H1 (cell line): ENCODE results near the gene LRBA.

Source experiments
- CEBPB ChIP-seq: IDR thresholded peaks from 2 replicates; pipeline ENCODE4 v1.6.1; 2012; ENCODE audit warnings: low read depth, low read length
- CREB1 ChIP-seq: IDR thresholded peaks from 2 replicates; pipeline ENCODE4 v1.6.1; 2012; ENCODE audit warnings: inconsistent platforms
- CTCF ChIP-seq, 3 experiments: IDR thresholded peaks; 1 replicate in 2 of 3; 2 replicates in 1 of 3; pipeline versions ENCODE4 v1.5.1 to v1.6.1; 2011; ENCODE audit warnings: low read length in 3 of 3, mild to moderate bottlenecking in 3 of 3, inconsistent platforms in 2 of 3, low read depth in 1 of 3, moderate library complexity in 1 of 3; ENCODE audit not compliant: insufficient read depth in 1 of 3; ENCODE audit errors: control extremely low read depth in 1 of 3
- EP300 ChIP-seq, 2 experiments: IDR thresholded peaks; 1 replicate in 1 of 2; 2 replicates in 1 of 2; pipeline ENCODE4 v1.6.1; 2011 to 2012; ENCODE audit warnings: low read depth in 2 of 2, low read length in 2 of 2, mild to moderate bottlenecking in 2 of 2, borderline replicate concordance in 1 of 2, inconsistent platforms in 1 of 2, moderate library complexity in 1 of 2
- EZH2 ChIP-seq: fragments of 200-600 bp; sonication (generic); IDR thresholded peaks from 2 replicates; pipeline ENCODE4 v1.7.1; 2012; ENCODE audit warnings: low read depth, mild to moderate bottlenecking, moderate library complexity, low read length, inconsistent platforms; ENCODE audit not compliant: severe bottlenecking
- POLR2A ChIP-seq, 2 experiments: IDR thresholded peaks; 1 replicate in 1 of 2; 2 replicates in 1 of 2; pipeline ENCODE4 v1.6.1; 2011; ENCODE audit warnings: low read depth in 2 of 2, low read length in 2 of 2, mild to moderate bottlenecking in 2 of 2; ENCODE audit errors: control extremely low read depth in 1 of 2
- POLR2AphosphoS5 ChIP-seq: IDR thresholded peaks from 2 replicates; pipeline ENCODE4 v1.6.1; 2011; ENCODE audit warnings: low read depth, low read length
- RAD21 ChIP-seq, 2 experiments: IDR thresholded peaks in 1 of 2; conservative IDR thresholded peaks in 1 of 2; 2 replicates each; pipeline ENCODE4 v1.6.1; 2011; ENCODE audit warnings: low read depth in 2 of 2, low read length in 2 of 2, improper control_type of control experiment in 1 of 2, inconsistent platforms in 1 of 2, mild to moderate bottlenecking in 1 of 2, moderate library complexity in 1 of 2
- RXRA ChIP-seq: IDR thresholded peaks from 2 replicates; pipeline ENCODE4 v1.6.1; 2011; ENCODE audit warnings: low read depth, mild to moderate bottlenecking, low read length, moderate library complexity; ENCODE audit not compliant: insufficient read depth
- SP2 ChIP-seq: IDR thresholded peaks from 2 replicates; pipeline ENCODE4 v1.6.1; 2012; ENCODE audit warnings: mild to moderate bottlenecking, low read length, inconsistent platforms
- SRF ChIP-seq: IDR thresholded peaks from 2 replicates; pipeline ENCODE4 v1.6.1; 2011; ENCODE audit warnings: mild to moderate bottlenecking, low read depth, low read length, moderate library complexity

GRCh38 chr4:150577796-150578195, 437.3 kb downstream of the LRBA start:
- TF ChIP-seq CTCF (IDR thresholded peaks at IDR 0.05; ENCODE audit: control extremely low read depth in 1 of 3, insufficient read depth in 1 of 3, low read depth in 1 of 3, low read length in 3 of 3) = no peak
- TF ChIP-seq CREB1 = no peak
- TF ChIP-seq SP2 = no peak
- TF ChIP-seq POLR2A (IDR thresholded peaks at IDR 0.05; ENCODE audit: control extremely low read depth in 1 of 2, low read depth in 2 of 2, low read length in 2 of 2) = no peak
- TF ChIP-seq POLR2AphosphoS5 = no peak
- TF ChIP-seq RXRA = no peak
- no peak for TF ChIP-seq EZH2
- TF ChIP-seq CEBPB = no peak
- no peak for TF ChIP-seq SRF
- TF ChIP-seq RAD21 (IDR thresholded peaks at IDR 0.05 in 1 of 2, conservative IDR thresholded peaks at IDR 0.05 in 1 of 2; ENCODE audit: low read depth in 2 of 2, low read length in 2 of 2) = no peak
- no peak for TF ChIP-seq EP300 (IDR thresholded peaks at IDR 0.05; ENCODE audit: borderline replicate concordance in 1 of 2, low read depth in 2 of 2, low read length in 2 of 2)
